GM19452 (cell line): Measurements from ENCODE around the gene INA.
"Not testable (repeated sequence)": the region's sequence is repeated elsewhere in the genome, so short reads cannot be mapped to it uniquely, and the experiment has no call there.

Source experiments
- ATAC-seq: cut with Tn5 transposase; IDR thresholded peaks from one replicate; pipeline ENCODE4 v1.9.1; 2021; ENCODE audit not compliant: unreplicated experiment

Gene INA

DNA sequence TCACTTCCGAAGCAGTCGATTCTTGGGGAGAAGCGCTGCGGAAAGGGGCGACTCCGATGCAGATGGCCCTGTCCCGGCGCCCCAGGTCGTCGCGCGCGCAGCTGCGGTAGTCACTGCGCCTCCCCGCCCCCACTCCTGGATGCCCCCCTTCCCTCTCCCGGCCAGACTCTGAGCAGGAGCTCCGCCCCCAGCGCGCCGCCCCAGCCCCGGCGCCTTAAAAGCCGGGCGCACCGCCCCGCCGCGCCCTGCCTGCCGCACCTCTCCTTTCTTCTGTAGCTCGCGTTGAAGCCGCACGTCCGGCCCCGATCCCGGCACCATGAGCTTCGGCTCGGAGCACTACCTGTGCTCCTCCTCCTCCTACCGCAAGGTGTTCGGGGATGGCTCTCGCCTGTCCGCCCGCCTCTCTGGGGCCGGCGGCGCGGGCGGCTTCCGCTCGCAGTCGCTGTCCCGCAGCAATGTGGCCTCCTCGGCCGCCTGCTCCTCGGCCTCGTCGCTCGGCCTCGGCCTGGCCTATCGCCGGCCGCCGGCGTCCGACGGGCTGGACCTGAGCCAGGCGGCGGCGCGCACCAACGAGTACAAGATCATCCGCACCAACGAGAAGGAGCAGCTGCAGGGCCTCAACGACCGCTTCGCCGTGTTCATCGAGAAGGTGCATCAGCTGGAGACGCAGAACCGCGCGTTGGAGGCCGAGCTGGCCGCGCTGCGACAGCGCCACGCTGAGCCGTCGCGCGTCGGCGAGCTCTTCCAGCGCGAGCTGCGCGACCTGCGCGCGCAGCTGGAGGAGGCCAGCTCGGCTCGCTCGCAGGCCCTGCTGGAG, at the start of gene INA:
TSS of gene INA (plus strand) at position 243 of the 817 bp plus-strand sequence. CDS start at position 317, 74 bp downstream.
- ATAC-seq, result no peak

DNA sequence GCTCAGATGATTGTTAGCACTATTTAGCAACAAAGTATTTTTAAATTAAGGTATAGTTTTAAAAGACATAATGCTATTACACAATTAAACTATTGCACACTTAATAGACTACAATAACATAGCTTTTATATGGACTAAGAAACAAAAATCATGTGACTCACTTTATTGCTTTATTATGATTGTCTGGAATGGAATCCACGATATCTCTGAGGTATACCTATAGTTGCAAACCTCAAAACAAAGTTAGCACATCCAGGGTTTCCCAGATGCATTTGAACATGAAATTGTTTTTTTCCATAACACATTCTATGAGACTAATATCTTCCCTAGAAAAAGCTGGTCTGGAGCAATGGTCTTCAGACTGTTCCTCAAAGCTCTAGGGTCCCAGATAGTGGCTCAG, 49.5 kb upstream of the INA start:
- no peak for ATAC-seq

DNA sequence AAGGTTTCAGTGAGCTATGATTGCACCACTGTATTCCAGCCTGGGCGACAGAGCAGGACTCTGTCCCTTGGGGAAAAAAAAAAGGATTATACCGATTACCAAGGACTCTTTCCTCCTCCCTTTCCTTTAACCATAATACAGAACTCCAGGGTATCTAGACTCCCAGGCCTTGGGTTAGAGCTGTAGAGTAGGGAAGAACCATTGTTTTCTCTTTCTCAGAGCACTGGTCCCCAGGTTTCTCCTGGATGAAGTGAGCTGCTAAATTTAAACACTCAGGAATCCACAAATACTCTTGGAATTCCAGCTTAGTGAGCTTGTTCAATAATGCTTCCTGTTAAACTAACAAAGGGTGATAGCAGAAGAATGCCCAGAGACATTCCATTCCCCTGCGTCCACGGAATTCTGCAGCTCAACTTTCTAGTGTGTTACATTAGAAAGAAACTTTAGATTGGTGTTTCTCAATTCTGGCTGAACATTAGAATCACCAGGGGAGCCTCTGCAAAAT, 45.8 kb upstream of the INA start:
- ATAC-seq, result no peak

DNA sequence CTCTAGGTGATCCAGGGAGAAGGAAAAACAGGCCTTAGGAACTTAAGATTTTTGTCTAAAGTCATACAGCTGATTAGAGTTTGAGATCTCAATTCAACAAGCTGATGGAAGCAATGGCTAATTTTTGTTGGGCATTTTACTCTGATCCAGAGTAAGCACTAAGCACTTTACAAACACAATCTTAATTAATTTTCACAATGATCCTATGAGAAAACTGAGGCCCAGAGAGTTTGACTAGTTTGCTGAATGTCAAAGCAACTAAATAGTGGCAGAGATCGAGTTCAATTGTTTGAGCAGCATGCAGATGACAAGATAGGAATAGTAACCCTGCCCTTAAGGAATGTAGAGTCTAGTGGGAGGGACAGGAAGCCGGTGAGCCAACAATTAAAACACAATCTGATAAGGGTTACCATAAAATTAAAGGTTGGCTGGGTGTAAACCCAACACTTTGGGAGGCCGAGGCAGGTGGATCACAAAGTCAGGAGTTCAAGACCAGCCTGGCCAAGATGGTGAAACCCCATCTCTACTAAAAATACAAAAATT, 44.7 kb upstream of the INA start:
- ATAC-seq, result no peak

DNA sequence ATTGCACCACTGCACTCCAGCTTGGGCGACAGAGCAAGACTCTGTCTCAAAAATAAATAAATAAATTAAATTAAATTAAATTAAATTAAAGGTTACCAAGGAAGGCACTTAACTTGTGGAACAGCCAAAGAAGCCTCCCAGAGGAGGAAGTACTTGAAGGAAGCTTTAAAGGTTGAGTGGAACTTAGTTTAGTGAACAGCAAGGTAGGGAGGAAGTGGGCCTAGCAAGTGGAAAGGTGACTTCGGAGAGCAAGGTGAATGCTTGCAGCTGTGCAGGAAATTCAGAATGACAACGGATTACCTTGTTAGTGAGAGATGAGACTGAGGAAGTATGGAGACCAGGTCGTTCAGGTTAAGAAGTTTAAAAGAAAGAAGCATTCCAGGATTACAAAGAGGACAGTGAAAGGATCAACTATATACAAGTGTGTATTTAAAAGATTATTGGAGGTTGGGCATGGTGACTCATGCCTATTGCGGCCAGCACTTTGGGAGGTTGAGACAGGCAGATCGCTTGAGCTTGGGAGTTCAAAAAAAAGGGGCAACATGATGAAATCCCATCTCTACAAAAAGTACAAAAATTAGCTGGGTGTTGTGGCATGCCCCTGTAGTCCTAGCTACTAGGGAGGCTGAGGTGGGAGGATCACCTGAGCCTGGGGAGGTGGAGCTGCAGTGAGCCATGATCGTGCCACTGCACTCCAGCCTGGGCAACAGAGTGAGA, 44.0 kb upstream of the INA start:
- ATAC-seq, result no peak

DNA sequence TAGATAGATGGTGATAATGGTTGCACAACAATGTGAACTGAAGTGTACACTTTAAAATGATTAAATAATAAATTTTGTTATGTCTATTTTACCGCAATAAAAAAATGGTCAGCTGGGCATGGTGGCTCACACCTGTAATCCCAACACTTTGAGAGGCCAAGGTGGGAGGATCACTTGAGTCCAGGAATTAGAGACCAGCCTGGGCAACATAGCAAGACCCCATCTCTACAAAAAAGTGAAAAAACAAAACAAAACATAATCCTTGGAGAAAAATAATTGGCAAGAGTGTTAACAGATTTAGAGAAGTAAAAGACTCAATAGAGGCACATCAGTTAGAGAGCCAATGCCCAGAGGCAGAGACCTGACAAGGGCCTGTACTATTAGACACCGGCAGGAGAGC, 41.2 kb upstream of the INA start:
- no peak for ATAC-seq

DNA sequence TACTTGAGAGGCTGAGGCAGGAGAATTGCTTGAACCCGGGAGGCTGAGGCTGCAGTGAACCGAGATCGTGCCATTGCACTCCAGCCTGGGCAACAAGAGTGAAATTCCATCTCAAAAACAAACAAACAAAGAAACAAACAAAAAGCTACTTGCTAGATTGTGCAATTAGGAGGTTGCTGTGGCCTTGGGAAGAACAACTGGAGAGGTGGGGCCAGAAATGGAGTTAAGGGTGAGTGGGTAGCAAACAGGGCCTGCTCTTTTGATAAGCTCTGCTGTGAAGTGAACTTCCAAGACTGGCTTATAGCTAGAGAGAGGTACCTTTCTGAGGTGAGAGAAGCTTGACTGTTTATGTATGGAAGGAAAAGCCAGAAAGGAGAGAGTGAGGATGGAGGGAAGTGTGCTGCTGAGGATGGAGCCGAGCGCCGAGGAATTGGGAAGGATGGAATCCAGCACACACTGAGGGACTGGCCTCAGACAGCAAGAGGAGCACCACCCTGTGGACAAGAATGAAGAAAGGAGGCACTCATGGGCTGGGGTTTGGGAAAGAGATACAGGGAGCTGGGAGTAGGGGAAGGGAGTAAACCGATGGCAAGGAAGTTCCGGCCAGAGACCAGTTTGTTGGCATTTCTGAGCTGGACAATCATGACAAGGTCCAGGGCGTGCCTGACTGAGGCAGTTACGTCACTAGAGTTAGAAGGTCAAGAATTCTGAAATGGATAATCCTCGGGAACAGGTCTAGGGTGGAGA, 38.3 kb upstream of the INA start:
- no peak for ATAC-seq

DNA sequence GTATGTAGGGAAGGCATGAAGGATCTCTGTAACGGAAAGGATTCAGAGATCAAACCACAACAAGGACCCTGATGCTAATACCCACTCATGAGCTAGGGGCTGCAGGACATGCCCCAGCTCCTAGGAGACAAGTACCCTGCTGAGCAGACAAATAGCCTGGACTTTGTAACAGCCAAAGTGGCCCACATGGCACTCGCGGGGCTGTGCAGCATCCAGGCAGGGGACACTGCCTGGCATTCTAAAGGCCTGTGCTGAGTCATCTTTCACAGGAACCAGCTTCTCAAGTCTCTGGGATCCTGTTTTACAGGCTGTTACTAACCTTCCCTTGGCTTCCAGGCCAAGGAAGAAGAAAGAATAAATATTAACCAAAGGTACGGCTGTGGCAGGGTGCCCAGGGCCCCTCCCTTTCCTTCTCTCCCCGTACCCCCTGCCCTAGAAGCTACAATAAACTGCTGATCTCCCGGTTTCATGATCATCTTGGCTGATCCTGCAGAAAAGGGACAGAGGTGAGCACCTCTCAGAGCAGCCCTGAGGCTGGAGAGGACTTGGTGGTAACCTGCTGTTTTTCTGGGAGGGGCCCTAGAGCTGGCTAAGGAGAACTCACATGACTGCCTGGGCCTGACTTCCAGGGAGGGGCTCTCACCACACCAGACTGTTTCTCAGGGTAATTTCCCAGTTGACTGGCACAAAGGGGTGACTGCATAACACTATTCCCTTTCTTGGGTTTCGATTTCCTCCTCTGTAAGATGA, 35.5 kb upstream of the INA start:
- ATAC-seq, result no peak

DNA sequence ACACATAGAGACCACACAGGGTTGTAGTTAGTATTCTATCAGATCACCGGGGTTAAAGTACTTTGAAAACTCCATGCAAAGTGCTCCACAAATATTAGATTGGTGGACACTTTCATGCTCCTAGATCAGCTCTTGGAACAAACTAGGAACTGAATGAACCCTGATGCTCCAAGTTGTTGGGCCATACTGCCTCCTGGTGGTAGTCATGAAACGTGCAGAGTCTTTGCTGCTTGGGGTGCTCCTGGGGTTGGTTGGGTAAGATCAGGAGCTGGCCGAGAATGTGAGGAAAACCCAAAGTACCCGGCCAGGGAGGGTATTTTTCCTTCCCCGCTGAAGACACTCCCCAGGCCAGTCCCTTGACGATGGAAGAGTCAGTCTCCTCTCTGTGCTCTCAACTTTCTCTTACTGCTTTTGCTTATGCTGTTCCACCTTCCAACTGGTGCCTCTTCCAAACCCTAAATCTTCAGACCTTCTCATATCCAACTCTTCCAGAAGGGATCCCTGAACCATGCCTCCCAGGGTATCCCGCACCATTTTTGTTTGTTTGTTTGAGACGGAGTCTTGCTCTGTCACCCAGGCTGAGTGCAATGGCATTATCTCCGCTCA, 32.2 kb upstream of the INA start:
- ATAC-seq, result no peak

DNA sequence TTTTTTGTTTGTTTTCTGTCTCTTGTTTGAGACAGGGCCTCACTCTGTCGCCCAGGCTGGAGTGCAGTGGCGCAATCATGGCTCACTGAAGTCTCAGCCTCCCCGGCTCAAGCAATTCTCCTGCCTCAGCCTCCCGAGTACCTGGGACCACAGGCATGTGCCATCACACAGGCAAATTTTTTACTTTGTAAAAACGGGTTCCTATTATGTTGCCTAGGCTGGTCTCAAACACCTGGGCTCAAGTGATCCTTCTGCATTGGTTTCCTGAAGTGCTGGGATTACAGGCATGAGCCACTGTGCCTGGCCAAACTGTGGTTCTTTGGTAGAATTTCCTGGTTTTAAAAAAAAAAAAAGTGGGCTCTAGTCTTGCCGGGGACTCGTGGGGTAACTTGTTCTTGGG, 31.4 kb upstream of the INA start, which contains the start of gene RPEL1:
TSS of gene RPEL1 (plus strand) at position 301 of the 400 bp plus-strand sequence. CDS start 110 bp downstream, outside the sequence.
- not testable (repeated sequence) for ATAC-seq

DNA sequence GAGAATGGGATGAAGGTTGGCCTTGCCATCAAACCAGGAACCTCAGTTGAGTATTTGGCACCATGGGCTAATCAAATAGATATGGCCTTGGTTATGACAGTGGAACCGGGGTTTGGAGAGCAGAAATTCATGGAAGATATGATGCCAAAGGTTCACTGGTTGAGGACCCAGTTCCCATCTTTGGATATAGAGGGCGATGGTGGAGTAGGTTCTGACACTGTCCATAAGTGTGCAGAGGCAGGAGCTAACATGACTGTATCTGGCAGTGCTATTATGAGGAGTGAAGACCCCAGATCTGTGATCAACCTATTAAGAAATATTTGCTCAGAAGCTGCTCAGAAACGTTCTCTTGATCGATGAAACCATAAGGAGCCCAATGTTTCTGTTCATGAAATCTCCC, 30.6 kb upstream of the INA start:
- ATAC-seq, result no peak

DNA sequence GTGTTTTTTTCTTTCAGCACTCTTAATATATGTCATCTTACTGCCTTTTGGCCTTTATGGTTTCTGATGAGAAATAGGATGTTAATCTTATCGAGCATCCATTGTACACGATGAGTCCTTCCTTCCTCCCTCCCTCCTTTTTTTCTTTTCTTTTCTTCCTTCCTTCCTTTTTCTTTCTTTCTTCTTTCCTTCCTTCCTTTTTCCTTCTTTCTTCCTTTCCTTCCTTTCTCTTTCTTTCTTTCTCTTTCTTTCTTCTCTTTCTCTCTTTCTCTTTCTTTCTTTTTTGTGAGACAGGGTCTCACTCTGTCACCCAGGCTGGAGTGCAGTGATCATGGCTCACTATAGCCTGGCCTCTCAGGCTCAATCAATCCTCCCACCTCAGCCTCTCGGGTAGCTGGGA, 22.8 kb upstream of the INA start:
- ATAC-seq, result no peak

DNA sequence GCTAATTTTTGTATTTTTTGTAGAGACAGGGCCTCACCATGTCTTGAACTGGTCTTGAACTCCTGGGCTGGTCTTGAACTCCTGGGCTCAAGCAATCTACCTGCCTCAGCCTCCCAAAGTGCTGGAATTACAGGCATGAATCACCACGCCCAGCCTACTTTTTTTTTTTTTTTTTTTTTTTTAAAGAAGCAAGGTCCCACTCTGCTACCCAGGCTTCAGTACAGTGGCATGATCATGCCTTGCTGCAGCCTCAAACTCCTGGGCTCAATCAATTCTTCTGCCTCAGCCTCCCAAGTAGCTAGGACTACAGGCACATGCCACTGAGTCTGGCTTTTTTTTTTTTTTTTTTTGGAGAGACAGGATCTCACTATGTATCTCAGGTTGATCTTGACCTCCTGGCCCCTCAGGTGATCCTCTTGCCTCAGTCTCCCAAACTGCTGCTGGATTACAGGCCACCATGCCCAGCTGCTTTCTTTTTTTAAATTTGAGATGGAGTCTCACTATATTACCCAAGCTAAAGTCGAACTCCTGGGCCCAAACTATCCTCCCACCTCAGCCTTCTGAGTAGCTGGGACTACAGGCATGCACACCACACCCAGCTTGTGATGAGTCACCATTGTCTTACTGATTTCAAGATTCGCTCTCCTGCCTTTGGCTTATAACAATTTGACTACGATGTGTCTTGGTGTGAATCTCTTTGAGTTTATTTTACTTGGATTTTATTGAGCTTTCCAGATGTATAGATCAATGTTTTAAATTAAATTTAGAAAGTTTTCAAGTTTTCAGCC, 22.2 kb upstream of the INA start:
- no peak for ATAC-seq

DNA sequence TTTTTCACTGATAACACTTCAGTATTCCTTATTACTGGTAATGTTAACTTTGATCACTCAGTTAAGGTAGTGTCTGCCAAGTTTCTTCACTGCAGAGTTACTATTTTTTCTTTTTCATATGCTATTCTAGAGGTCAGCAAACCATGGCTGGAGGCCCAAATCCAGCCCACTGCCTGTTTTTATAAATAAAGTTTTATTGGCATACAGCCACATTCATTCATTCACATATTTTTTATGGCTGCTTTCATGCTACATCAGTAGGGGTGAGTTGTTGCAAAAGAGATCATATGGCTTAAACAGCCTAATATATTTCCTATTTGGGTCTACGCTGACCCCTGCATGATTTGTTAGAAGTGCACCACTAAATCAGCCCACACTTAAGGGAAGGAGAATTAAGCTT, 20.3 kb upstream of the INA start:
- no peak for ATAC-seq

DNA sequence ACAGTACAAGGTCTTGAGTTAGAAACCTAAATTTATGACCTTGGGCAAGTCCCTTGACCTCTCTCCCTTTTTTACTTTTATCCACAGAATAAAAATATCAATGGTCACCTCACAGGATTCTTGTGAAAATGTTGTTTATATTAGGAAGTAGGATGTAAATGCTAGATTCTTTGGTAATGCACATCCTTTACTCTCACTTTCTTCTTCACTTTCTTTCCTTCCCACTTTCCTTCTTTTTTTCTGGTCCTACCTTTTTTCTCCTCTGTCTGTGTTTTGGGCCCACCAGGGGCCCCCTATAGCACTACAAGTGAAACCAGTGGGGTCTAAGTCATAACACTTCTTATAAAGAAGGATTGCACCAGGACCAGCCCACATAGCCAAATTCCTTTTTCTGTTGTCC, 19.1 kb upstream of the INA start:
- ATAC-seq, result no peak

DNA sequence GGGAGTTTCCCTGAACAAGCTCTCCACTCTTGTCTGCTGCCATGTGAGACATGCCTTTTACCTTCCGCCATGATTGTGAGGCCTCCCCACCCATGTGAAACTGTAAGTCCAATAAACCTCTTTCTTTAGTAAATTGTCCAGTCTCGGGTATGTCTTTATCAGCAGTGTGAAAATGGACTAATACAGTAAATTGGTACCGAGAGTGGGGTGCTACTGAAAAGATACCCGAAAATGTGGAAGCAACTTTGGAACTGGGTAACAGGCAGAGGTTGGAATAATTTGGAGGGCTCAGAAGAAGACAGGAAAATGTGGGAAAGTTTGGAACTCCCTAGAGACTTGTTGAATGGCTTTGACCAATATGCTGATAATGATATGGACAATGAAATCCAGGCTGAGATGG, 18.0 kb upstream of the INA start:
- ATAC-seq, result not testable (repeated sequence)

DNA sequence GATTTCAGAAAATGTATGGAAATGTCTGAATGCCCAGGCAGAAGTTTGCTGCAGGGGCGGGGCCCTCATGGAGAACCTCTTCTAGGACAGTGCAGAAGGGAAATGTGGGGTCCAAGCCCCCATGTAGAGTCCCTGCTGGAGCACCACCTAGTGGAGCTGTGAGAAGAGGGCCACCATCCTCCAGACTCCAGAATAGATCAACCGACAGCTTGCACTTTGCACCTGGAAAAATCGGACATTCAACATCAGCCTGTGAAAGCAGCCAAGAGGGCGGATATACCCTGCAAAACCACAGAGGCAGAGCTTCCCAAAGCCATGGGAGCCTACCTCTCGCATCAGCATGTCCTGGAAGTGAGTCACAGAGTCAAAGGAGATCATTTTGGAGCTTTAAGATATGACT, 16.9 kb upstream of the INA start:
- no peak for ATAC-seq

DNA sequence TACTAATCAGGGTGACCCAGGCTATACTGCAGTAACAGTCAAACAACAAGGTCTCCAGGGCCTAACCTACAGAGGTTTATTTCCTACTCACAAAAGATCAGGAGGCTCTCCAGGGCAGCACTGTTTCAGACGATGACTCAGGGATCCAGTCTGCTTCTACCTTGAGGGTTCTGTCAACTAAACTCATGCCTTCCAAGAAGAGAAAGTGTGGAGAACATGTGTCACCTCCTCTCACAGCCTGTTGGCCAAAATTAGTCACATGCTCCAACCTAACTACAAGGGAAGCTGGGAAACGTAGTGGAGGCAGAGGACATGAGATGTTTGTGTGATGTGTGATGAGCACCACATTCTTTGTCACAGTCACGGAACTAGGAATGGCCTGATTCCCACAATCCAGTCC, 14.7 kb upstream of the INA start:
- no peak for ATAC-seq

DNA sequence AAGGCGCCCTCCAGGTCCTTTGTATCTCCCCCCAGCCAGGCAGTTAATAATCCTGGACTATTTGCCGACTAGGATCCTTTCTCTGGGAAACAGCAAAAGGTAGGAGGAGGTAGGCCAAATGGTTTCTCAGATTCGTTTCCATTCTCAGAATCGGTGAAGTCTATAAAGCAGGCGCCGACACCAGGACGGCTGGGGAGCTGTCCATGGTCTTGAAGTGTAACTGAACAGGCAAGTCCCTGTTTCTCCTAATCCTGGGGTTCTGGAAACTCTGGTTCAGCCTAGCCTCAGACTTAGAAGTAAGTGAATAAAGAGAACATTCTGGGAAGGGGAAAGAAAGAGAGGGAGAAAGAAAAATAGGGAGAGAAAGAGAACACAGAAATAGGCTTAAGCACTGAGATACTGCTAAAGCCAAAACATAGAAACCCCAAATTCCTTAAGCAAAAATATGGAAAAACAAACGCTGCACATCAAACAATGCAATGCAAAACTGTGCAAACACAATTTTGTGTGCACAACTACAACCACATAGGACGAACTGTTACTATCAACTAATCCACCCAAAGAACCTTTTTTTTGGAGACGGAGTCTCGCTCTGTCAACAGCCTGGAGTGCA, 11.1 kb upstream of the INA start:
- no peak for ATAC-seq
